ENCODE data around the gene RNGTT.

The RNGTT gene

GRCh38 chr6:88661136-88661535 is 302.3 kb downstream of the RNGTT start:
- ChIA-PET CTCF (no interaction called here), POLR2A (no interaction called here)
- Histone ChIP-seq H3K36me3 (ENCODE audit: control insufficient read depth in 2 of 2, insufficient read depth in 1 of 2, low read length in 2 of 2) (no peaks in the 10 kb centered on the region), H3K9me3 (ENCODE audit: control insufficient read depth, insufficient read depth, low read depth, low read length) (no peaks in the 10 kb centered on the region), H3K4me3 (ENCODE audit: low read depth, low read length) (no peak overlapping the region), H3K27ac (ENCODE audit: extremely low read depth, low read depth, low read length) (no peak overlapping the region), H3K4me1 (ENCODE audit: control insufficient read depth, insufficient read depth, low read length) (no peaks in the 10 kb centered on the region)
- no peak for TF ChIP-seq KLF16 (tag by site-specific recombination; IDR thresholded peaks at IDR 0.05)
- TF ChIP-seq ZSCAN16 (tag by site-specific recombination; IDR thresholded peaks at IDR 0.05) = no peak
- TF ChIP-seq ZNF121 (tag by site-specific recombination; IDR thresholded peaks at IDR 0.05) = no peak
- no peak for TF ChIP-seq ZNF16 (tag by site-specific recombination; IDR thresholded peaks at IDR 0.05; ENCODE audit: low read depth)
- TF ChIP-seq ZNF174 (tag by site-specific recombination; IDR thresholded peaks at IDR 0.05) = no peak
- TF ChIP-seq ZNF223 (tag by site-specific recombination; IDR thresholded peaks at IDR 0.05) = no peak
- TF ChIP-seq SCRT1 (tag by site-specific recombination; IDR thresholded peaks at IDR 0.05; ENCODE audit: borderline replicate concordance) = no peak
- no peak for TF ChIP-seq MZF1 (tag by site-specific recombination; IDR thresholded peaks at IDR 0.05; ENCODE audit: borderline replicate concordance)
- TF ChIP-seq ZNF211 (tag by site-specific recombination; IDR thresholded peaks at IDR 0.05; ENCODE audit: low read depth) = no peak
- TF ChIP-seq HOXD13 (CRISPR knock-in tag; IDR thresholded peaks at IDR 0.05; ENCODE audit: borderline replicate concordance) = no peak
- no peak for TF ChIP-seq REST (tag by site-specific recombination; IDR thresholded peaks at IDR 0.05)
- TF ChIP-seq ZNF513 (tag by site-specific recombination; IDR thresholded peaks at IDR 0.05) = no peak
- no peak for TF ChIP-seq KLF7 (tag by site-specific recombination; IDR thresholded peaks at IDR 0.05; ENCODE audit: borderline replicate concordance)
- TF ChIP-seq ZNF777 (tag by site-specific recombination; IDR thresholded peaks at IDR 0.05; ENCODE audit: borderline replicate concordance) = no peak

- no peaks in the 10 kb centered on the region for H3K36me3 ChIP-seq (ENCODE audit: control insufficient read depth in 2 of 2, insufficient read depth in 1 of 2, low read length in 2 of 2)
- H3K4me3 ChIP-seq (ENCODE audit: low read depth, low read length) = no peak overlapping the region
- TF ChIP-seq PBX3 (CRISPR knock-in tag; IDR thresholded peaks at IDR 0.05) = no peak
- no peak for TF ChIP-seq ZNF24 (tag by site-specific recombination; IDR thresholded peaks at IDR 0.05)
- TF ChIP-seq GLIS1 (tag by site-specific recombination; IDR thresholded peaks at IDR 0.05) = no peak
- TF ChIP-seq PATZ1 (tag by site-specific recombination; IDR thresholded peaks at IDR 0.05) = no peak
- no peak for TF ChIP-seq ZNF654 (tag by site-specific recombination; IDR thresholded peaks at IDR 0.05; ENCODE audit: low read depth)
- ChIA-PET POLR2A (no interaction called here), CTCF (interaction anchor here (1.6 kb wide), 1 partner anchor 215 kb away, joined by 5 read pairs; no protein-coding TSS in a partner anchor)
- H3K4me1 ChIP-seq (ENCODE audit: control insufficient read depth, insufficient read depth, low read length) = no peaks in the 10 kb centered on the region
- no peak overlapping the region for H3K27ac ChIP-seq (ENCODE audit: extremely low read depth, low read depth, low read length)
- H3K9me3 ChIP-seq (ENCODE audit: control insufficient read depth, insufficient read depth, low read depth, low read length) = no peaks in the 10 kb centered on the region
Measured at GRCh38 chr6:88655586-88655985, 307.8 kb downstream of the RNGTT start.

Measured in HEK293 (cell line).